Left lobe of liver (tissue), 1 donor: ENCODE measurements around the gene ACOXL. TPM values are rescaled to one million over a fixed set of nuclear protein-coding genes. Genes with fewer than 3 reads are reported as not detected.

Source experiments
- total RNA-seq: library from RNA; stranded (reverse); gene quantifications from one replicate; pipeline ENCODE4 v1.2.1, GENCODE V29; 2021
- donor health status: DM: no; HTN: yes; CAD: no.

Gene ACOXL
- total RNA-seq, 1 donor from 2014 or later = not detected

Other genes with a start within 250 kb of the ACOXL start
- gene RGPD6, start 155.4 kb upstream of the ACOXL start, total RNA-seq = 2.7 TPM
- 0.88 TPM for gene BUB1, start 54.5 kb upstream of the ACOXL start, total RNA-seq